ENCODE results near the gene PTGR2. TPM values are rescaled to one million over a fixed set of nuclear protein-coding genes. Genes with fewer than 3 reads are reported as not detected.
A peak's percentile ranks its signal among the peaks of the same experiment; 100 is the strongest.

PTGR2 gene
- total and polyA plus RNA-seq, 2 of the 8 experiments (the other 6 are each of a cell fraction or from before 2014, with no cell fraction given): 6.0 to 17.5 TPM

DNA sequence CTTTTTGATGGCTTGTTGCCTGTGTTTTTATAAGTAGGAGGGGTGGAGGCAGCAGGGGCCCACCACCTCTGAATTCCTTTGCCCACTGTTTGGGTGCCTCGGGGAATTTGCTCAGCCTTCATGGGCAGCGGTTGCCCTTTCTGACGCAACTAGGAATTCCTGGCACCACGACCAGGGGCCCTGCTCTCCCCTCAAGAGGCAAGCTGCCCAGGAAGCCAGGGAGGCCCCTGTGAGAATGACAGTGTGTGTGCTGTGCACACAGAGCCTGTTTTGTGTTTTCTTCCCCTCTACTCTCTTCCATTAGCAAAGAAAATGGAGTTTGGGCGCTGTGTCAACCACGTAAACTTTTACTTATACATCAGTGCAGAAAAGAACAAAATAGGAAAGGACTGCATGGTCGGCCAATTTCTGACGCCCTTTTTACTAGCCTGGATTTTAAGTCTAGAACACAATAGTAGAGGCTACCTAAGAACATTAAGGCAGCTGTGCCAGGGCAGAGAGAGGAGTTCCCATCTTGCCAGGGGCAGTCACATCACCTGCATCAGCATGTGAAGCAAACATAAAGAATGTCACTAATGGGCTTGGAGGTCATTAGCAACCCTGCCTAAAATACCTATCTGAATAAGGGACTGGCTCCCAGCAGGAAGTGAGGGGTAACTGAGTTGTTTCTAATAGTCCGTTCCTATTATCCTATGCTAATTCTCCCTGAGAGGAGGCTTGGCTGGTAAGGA lies 17.9 kb upstream of the PTGR2 start:
- no peak overlapping the region for H4K5ac ChIP-seq (ENCODE audit: insufficient read length, low read depth, low read length)
- no peaks in the 10 kb centered on the region; a peak in 1 of 4 replicates for H3K79me2 ChIP-seq (ENCODE audit: control insufficient read depth in 1 of 2, insufficient read depth in 2 of 2, low read length in 2 of 2)
- H3K27ac ChIP-seq (ENCODE audit: low read depth, low read length): no peak overlapping the region; the same call in 1 of the 2 replicates
- TF ChIP-seq EZH2 (IDR thresholded peaks at IDR 0.05; ENCODE audit: low read depth, low read length, severe bottlenecking) (no peak), CHD2 (IDR thresholded peaks at IDR 0.05; ENCODE audit: low read length) (no peak), SIRT6 (IDR thresholded peaks at IDR 0.05; ENCODE audit: low read length) (no peak), SRF (IDR thresholded peaks at IDR 0.05; ENCODE audit: low read depth, low read length) (no peak), SP1 (IDR thresholded peaks at IDR 0.05; ENCODE audit: low read depth, low read length) (no peak), RNF2 (IDR thresholded peaks at IDR 0.05; ENCODE audit: borderline replicate concordance, low read depth, low read length, missing control alignments, poor library complexity, severe bottlenecking) (no peak), RFX5 (IDR thresholded peaks at IDR 0.05; ENCODE audit: borderline replicate concordance, low read depth, low read length) (no peak), CBX8 (IDR thresholded peaks at IDR 0.05; ENCODE audit: borderline replicate concordance, low read depth, low read length) (no peak), SIN3A (conservative IDR thresholded peaks at IDR 0.05 in 1 of 2, IDR thresholded peaks at IDR 0.05 in 1 of 2; ENCODE audit: low read depth in 1 of 2, low read length in 2 of 2) (no peak), ASH2L (IDR thresholded peaks at IDR 0.05; ENCODE audit: low read length) (no peak)
- TF ChIP-seq, protein P1, sequence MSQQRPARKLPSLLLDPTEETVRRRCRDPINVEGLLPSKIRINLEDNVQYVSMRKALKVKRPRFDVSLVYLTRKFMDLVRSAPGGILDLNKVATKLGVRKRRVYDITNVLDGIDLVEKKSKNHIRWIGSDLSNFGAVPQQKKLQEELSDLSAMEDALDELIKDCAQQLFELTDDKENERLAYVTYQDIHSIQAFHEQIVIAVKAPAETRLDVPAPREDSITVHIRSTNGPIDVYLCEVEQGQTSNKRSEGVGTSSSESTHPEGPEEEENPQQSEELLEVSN (IDR thresholded peaks at IDR 0.05): no peak

More for the DNA sequence above, 17.9 kb upstream of the PTGR2 start:
- Histone ChIP-seq H3K4me1 (replicated peaks in 1 of 4; ENCODE audit: control insufficient read depth in 3 of 4, insufficient read depth in 4 of 4, low read length in 3 of 4) (peaks cover 6 to 12% (median 10%) of the 10 kb centered on the region in 4 experiments; a peak in 6 of 7 replicates), H4K8ac (ENCODE audit: extremely low read depth, insufficient read depth, low read length) (no peak overlapping the region), H2BK15ac (ENCODE audit: low read length) (no peak overlapping the region), H3K9ac (replicated peaks in 1 of 4; ENCODE audit: extremely low read depth in 1 of 4, low read depth in 3 of 4, low read length in 3 of 4) (no peak overlapping the region; a peak in 1 of 7 replicates), H3K4ac (replicated peaks; ENCODE audit: insufficient read length, low read depth, low read length) (no peak overlapping the region), H3K27me3 (replicated peaks in 1 of 4; ENCODE audit: control insufficient read depth in 3 of 4, extremely low read depth in 1 of 4, insufficient read depth in 3 of 4, low read length in 3 of 4) (no peaks in the 10 kb centered on the region), H3K36me3 (ENCODE audit: control insufficient read depth in 2 of 4, insufficient read depth in 4 of 4, low read length in 3 of 4) (no peaks in the 10 kb centered on the region), H3K14ac (ENCODE audit: insufficient read length) (no peak overlapping the region), H3K23ac (ENCODE audit: insufficient read length) (no peak overlapping the region), H4K91ac (replicated peaks; ENCODE audit: insufficient read length, low read length) (peak overlapping the region; percentile 26), H3K9me3 (ENCODE audit: insufficient read depth in 2 of 2, low read depth in 1 of 2, low read length in 1 of 2) (no peaks in the 10 kb centered on the region), H3K4me2 (ENCODE audit: insufficient read depth in 1 of 2, low read depth in 2 of 2, low read length in 2 of 2) (peak overlapping the region in 1 of 2 experiments; percentile 22; a peak in 2 of 4 replicates), H4K20me1 (replicated peaks in 1 of 2; ENCODE audit: control insufficient read depth in 1 of 2, insufficient read depth in 2 of 2, low read length in 2 of 2) (no peaks in the 10 kb centered on the region), H3K4me3 (ENCODE audit: extremely low read depth in 1 of 4, insufficient read depth in 2 of 4, low read depth in 3 of 4, low read length in 4 of 4) (no peak overlapping the region), H2AFZ (ENCODE audit: low read length) (0 out of 2 replicates have a peak overlapping the region, but pooled peaks have one; percentile 18), H3K18ac (ENCODE audit: extremely low read depth, low read length) (no peak overlapping the region), H2AK5ac (ENCODE audit: low read depth, low read length) (no peak overlapping the region), H2BK120ac (replicated peaks; ENCODE audit: low read depth, low read length) (no peak overlapping the region), H2BK5ac (ENCODE audit: low read depth, low read length) (no peak overlapping the region; the same call in 1 of the 2 replicates), H3K56ac (replicated peaks; ENCODE audit: insufficient read length, low read depth, low read length) (no peak overlapping the region), H3K79me1 (ENCODE audit: low read depth, low read length) (no peaks in the 10 kb centered on the region), H2BK12ac (ENCODE audit: low read depth, low read length) (no peak overlapping the region; the same call in none of the 2 replicates), H2BK20ac (ENCODE audit: low read length) (no peak overlapping the region), H3K23me2 (ENCODE audit: low read depth, low read length) (no peaks in the 10 kb centered on the region)
- POLR2A ChIA-PET (ENCODE audit: partially characterized antibody): interaction anchor here (1.7 kb wide), 1 partner anchor 19 kb away, joined by 4 read pairs; no protein-coding TSS in a partner anchor
- WGBS, 2 experiments (ENCODE audit: extremely low coverage in 1 of 2, insufficient coverage in 1 of 2, insufficient read length in 1 of 2, insufficient replicate concordance in 2 of 2, low coverage in 1 of 2, low lambda C conversion rate in 2 of 2, missing lambda C conversion rate in 1 of 2): 53% methylated on average over 9 of the region's 9 CpGs; no CpG with 5 or more reads in 1 of the 2 experiments
- FAIRE-seq (peak; percentile 48), DNase-seq (ENCODE audit: low read depth in 1 of 2, low spot score in 2 of 2) (no peak)
- CTCF ChIA-PET (ENCODE audit: partially characterized antibody): interaction anchor here (0.8 to 1.3 kb wide), 3 partner anchors 9 to 75 kb away, joined by 3 to 4 read pairs (median 3); no protein-coding TSS in a partner anchor
